CD8-positive, alpha-beta memory T cell (primary cell): ENCODE measurements around the gene NOC2L. TPM values are rescaled to one million over a fixed set of nuclear protein-coding genes. Genes with fewer than 3 reads are reported as not detected.

Source experiments
- CTCF ChIA-PET: fragments of 350-600 bp; sonication (Branson Sonifier 250); formaldehyde crosslinking; loops from one replicate; lab custom pipeline; 2021; ENCODE audit warnings: antibody characterized with exemption; lab: Charles Lee
- POLR2A ChIA-PET: fragments of 350-600 bp; sonication (Branson Sonifier 250); formaldehyde crosslinking; loops from one replicate; lab custom pipeline; 2021; ENCODE audit warnings: antibody characterized with exemption; lab: Charles Lee
- DNase-seq, 5 donors: peaks; one replicate each; pipeline versions ENCODE4 v3.0.0 to v3.0.0-alpha.2; 2020 to 2022; ENCODE audit warnings: mixed read lengths in 1 of 5
- H3K27ac ChIP-seq: one replicate; pipeline ENCODE4 v1.7.0; 2013; ENCODE audit warnings: low read depth, mild to moderate bottlenecking, low read length, moderate library complexity
- H3K27me3 ChIP-seq: 2 replicates; pipeline ENCODE4 v1.7.0; 2013; ENCODE audit warnings: low read length, mild to moderate bottlenecking; ENCODE audit not compliant: insufficient read depth, poor library complexity, severe bottlenecking
- H3K36me3 ChIP-seq: 2 replicates; pipeline ENCODE4 v1.7.0; 2013; ENCODE audit warnings: mild to moderate bottlenecking, low read length, moderate library complexity; ENCODE audit not compliant: insufficient read depth
- H3K4me1 ChIP-seq: 2 replicates; pipeline ENCODE4 v1.7.0; 2013; ENCODE audit warnings: mild to moderate bottlenecking, low read length, moderate library complexity; ENCODE audit not compliant: insufficient read depth
- H3K4me3 ChIP-seq: 2 replicates; pipeline ENCODE4 v1.7.0; 2013; ENCODE audit warnings: mild to moderate bottlenecking, low read length
- H3K9me3 ChIP-seq: 2 replicates; pipeline ENCODE4 v1.7.0; 2013; ENCODE audit warnings: mild to moderate bottlenecking, low read length
- H3K27ac Mint-ChIP-seq, 8 donors: one replicate each; pipeline ENCODE4 v1.8.0; 2020 to 2021; ENCODE audit warnings: mixed read lengths in 8 of 8, mild to moderate bottlenecking in 6 of 8, inconsistent platforms in 3 of 8, moderate library complexity in 3 of 8
- H3K27me3 Mint-ChIP-seq, 2 donors: one replicate each; pipeline ENCODE4 v1.8.0; 2020 to 2021; ENCODE audit warnings: mixed read lengths in 2 of 2, mild to moderate bottlenecking in 1 of 2, moderate library complexity in 1 of 2
- H3K36me3 Mint-ChIP-seq, 3 donors: one replicate each; pipeline ENCODE4 v1.8.0; 2020 to 2021; ENCODE audit warnings: mixed read lengths in 3 of 3, inconsistent platforms in 1 of 3, mild to moderate bottlenecking in 1 of 3
- H3K4me1 Mint-ChIP-seq, 3 donors: one replicate each; pipeline ENCODE4 v1.8.0; 2020 to 2021; ENCODE audit warnings: mixed read lengths in 3 of 3, inconsistent platforms in 1 of 3, mild to moderate bottlenecking in 1 of 3
- H3K4me3 Mint-ChIP-seq, 7 donors: one replicate each; pipeline ENCODE4 v1.8.0; 2020 to 2021; ENCODE audit warnings: mixed read lengths in 7 of 7, mild to moderate bottlenecking in 6 of 7, moderate library complexity in 4 of 7, inconsistent platforms in 2 of 7
- H3K9me3 Mint-ChIP-seq, 5 donors: one replicate each; pipeline ENCODE4 v1.8.0; 2020 to 2022; ENCODE audit warnings: mixed read lengths in 5 of 5, mild to moderate bottlenecking in 3 of 5, moderate library complexity in 2 of 5, inconsistent platforms in 1 of 5
- polyA plus RNA-seq: library from polyadenylated mRNA; unstranded; fragments of 300-500 nt; fragmentation: Illumina TruSeq; gene quantifications from one replicate; pipeline ENCODE4 v1.2.3, GENCODE V29; 2021
- total RNA-seq, 2 experiments: library from RNA; stranded (reverse); gene quantifications; one replicate each; pipeline ENCODE4 v1.2.3, GENCODE V29; 2021

The NOC2L gene
- total and polyA plus RNA-seq, 3 experiments from 2014 or later: 72.3 to 187 (median 175) TPM

DNA sequence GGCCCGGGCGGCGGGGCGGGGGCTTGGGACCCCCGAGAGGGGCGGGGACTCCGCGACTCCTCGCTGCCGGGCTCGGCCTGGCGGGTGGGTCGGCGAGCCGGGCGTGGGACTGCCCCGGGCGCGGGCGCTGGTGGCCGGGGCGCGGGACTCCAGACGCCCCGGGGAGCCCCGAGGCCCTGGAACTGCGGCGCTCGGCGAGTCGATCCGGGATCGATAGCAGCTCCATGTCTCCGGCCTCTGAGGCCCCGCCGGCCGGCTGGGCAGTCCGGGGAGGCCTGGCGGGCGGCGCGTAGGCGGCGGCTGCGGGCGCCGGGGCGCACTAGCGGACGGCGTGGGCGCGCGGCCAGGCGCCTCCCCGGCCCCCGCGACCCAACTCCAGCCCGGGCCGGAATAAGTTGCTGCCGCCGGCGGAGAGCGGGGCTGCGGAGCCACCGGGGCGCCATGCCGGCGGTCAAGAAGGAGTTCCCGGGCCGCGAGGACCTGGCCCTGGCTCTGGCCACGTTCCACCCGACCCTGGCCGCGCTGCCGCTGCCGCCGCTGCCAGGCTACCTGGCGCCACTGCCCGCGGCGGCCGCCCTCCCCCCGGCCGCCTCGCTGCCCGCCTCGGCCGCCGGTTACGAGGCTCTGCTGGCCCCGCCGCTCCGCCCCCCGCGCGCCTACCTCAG is 34.9 kb downstream of the NOC2L start:
- no peaks in the 10 kb centered on the region for H3K9me3 ChIP-seq
- Mint-ChIP-seq H3K9me3 (no peaks in the 10 kb centered on the region), H3K4me1 (peaks cover 13 to 30% (median 16%) of the 10 kb centered on the region in 3 donors), H3K27me3 (peaks cover 18 to 50% of the 10 kb centered on the region in 2 donors), H3K27ac (no peak overlapping the region), H3K36me3 (no peaks in the 10 kb centered on the region), H3K4me3 (no peak overlapping the region)
- H3K27ac ChIP-seq: no peak overlapping the region
- ChIA-PET CTCF (no interaction called here), POLR2A (no interaction called here)
- peaks cover 48% of the 10 kb centered on the region for H3K27me3 ChIP-seq
- no peak for DNase-seq
- no peaks in the 10 kb centered on the region for H3K36me3 ChIP-seq
- H3K4me3 ChIP-seq: no peak overlapping the region
- peaks cover 30% of the 10 kb centered on the region for H3K4me1 ChIP-seq

DNA sequence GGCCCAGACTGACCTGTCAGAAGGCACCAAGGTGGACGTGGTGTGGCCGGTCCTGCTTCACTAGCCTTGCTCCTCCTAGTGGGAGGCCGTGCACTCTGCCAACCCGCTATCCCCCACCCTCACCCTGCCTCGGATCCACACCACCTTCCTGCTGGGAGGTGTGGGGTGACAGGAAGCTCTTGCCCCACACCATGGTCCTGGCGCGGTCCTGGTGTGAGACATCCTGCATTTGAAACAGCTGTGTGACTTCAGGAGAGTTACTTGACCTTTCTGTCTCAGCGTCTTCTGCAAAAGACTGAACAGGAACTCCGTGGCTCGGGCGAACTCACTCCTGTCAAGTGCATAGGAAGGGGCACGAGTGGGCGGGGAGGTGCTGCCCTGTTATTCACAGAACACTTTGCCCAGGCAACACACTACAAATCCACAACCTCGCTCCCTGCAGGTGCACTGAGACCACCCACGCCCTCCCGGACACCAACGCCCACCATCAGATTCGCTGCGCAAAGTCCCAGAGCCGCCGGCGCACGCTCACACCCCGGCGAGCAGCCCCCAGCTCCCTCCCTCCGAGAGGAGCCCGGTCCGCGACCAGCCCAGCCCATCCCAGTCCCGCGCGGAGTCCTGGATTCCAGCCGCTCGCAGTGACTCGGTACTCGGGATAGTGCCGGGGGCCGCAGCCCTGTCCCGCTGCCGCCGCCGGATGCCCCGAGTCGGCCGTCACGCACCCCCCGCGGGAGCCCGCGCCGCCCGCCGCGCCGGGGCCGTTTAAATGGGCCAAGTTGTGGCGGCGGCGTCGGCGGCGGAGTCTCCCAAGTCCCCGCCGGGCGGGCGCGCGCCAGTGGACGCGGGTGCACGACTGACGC is 35.7 kb downstream of the NOC2L start, which contains the start of gene SAMD11:
SAMD11 (plus strand) TSS at position 793 of the 860 bp plus-strand sequence. CDS start 509 bp downstream, outside the sequence.
- H3K27ac Mint-ChIP-seq: peak within 1 kb of the TSS in 1 of 8 donors; percentile 82
- H3K4me1 ChIP-seq: peaks cover 30% of the 10 kb centered on the region
- H3K27ac ChIP-seq: no peak within 1 kb of the TSS
- H3K36me3 Mint-ChIP-seq: no peaks in the 10 kb centered on the region
- DNase-seq: peak; percentile 49 to 79 (median 59)
- peaks cover 48% of the 10 kb centered on the region for H3K27me3 ChIP-seq
- no peaks in the 10 kb centered on the region for H3K36me3 ChIP-seq
- H3K4me3 ChIP-seq: peak within 1 kb of the TSS; percentile 61
- CTCF ChIA-PET: interaction anchor here (1.3 kb wide), 1 partner anchor 17 kb away, joined by 3 read pairs; no protein-coding TSS in a partner anchor
- H3K9me3 Mint-ChIP-seq: no peaks in the 10 kb centered on the region
- peaks cover 18 to 54% of the 10 kb centered on the region in 2 donors for H3K27me3 Mint-ChIP-seq
- H3K4me3 Mint-ChIP-seq: peak within 1 kb of the TSS; percentile 76 to 92 (median 83)
- H3K9me3 ChIP-seq: no peaks in the 10 kb centered on the region
- peaks cover 13 to 30% (median 16%) of the 10 kb centered on the region in 3 donors for H3K4me1 Mint-ChIP-seq
- POLR2A ChIA-PET: no interaction called here

DNA sequence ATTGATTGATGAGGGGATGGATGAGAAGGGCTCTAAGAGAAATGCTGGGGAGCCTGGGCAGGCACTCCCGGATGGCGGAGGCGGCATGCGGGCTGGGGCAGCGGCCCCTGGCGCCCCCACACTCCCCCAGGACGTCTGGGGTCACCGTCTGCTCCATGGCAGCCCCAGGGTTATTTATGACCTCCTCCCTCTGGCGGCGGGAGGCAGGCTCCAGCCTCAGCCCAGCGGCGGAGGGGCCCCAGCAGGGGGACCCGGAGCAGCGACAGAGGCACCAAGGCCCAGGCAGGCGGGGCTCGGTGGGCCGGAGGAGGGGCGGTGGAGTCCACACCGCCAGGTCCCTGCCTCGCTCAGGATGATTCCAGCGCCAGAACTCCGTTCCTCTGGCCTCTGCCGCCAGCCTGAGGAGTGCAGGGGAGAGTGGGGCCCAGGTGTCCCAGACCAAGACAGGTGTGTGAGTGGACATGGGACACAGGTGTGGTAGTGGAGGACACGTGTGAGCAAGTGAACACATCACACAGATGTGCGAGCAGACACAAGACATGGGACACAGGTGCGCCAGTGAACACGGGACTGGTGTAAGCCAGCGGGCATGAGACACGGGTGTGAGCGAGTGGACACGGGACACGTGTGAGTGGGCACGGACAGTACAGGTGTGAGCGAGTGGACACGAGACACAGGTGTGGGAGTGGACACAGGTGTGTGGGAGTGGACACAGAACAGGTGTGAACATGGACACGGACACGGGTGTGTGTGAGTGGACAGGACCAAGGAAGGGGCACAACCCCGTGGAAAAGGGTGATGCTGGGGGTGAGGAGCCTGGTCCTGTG is 37.8 kb downstream of the NOC2L start:
- peak in 2 of 5 donors; percentile 31 for DNase-seq
- Mint-ChIP-seq H3K9me3 (no peaks in the 10 kb centered on the region), H3K36me3 (no peaks in the 10 kb centered on the region), H3K4me3 (peak overlapping the region in 5 of 7 donors; percentile 36 to 77 (median 48)), H3K27ac (peak overlapping the region in 2 of 8 donors; percentile 32 to 65), H3K4me1 (peaks cover 12 to 28% (median 16%) of the 10 kb centered on the region in 3 donors), H3K27me3 (peaks cover 16 to 57% of the 10 kb centered on the region in 2 donors)
- ChIA-PET POLR2A (no interaction called here), CTCF (no interaction called here)
- Histone ChIP-seq H3K27me3 (peaks cover 43% of the 10 kb centered on the region), H3K9me3 (no peaks in the 10 kb centered on the region), H3K4me3 (no peak overlapping the region), H3K36me3 (no peaks in the 10 kb centered on the region), H3K4me1 (peaks cover 30% of the 10 kb centered on the region), H3K27ac (no peak overlapping the region)

DNA sequence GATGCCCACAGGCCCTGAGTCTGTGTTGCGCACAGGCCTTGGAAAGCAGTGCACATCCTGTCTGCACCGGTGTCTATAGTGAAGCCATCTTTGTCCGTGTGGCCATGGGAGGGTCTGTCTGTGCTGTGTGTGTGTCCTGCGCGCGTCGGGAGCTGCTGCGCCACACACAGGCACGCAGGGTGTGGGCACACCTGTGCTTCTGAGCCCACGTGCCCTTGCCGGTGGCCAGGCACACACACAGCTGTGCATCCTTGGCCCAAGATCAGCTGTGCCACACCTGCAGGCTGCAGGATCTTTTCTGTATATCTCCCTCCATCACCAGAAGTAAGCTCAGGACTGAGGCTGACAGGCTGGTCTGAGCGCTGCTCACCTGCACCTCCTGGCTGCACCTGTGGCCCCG is 38.5 kb downstream of the NOC2L start:
- CTCF ChIA-PET: no interaction called here
- POLR2A ChIA-PET: no interaction called here
- DNase-seq: no peak

DNA sequence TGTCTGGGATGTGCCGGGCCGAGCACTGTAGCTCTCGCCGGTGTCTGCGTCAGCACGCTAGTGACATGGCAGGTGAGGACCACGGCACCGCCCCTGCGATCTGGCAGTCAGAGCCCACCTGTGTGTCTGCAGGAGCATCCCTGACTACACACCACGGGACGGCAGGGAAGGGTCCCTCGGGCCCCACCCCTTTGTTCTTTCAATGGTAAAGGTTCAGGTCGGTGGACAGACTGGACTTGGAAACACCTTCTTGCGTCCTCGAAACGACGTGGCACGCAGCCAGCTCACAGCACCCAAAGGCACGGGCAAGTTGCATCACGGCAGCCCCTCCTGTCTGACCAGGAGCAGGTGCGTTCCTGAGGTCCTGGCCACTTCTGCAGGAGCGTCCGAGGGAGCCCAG is 39.0 kb downstream of the NOC2L start:
- POLR2A ChIA-PET: no interaction called here

More for the DNA sequence above, 38.5 kb downstream of the NOC2L start:
- H3K36me3 ChIP-seq: no peaks in the 10 kb centered on the region
- H3K4me3 ChIP-seq: no peak overlapping the region
- Mint-ChIP-seq H3K4me3 (peak overlapping the region in 4 of 7 donors; percentile 15 to 48 (median 44)), H3K4me1 (peaks cover 11 to 22% (median 16%) of the 10 kb centered on the region in 3 donors), H3K27me3 (peaks cover 12 to 54% of the 10 kb centered on the region in 2 donors), H3K27ac (peak overlapping the region in 1 of 8 donors; percentile 65), H3K36me3 (no peaks in the 10 kb centered on the region), H3K9me3 (no peaks in the 10 kb centered on the region)
- H3K4me1 ChIP-seq: peaks cover 25% of the 10 kb centered on the region
- H3K27ac ChIP-seq: no peak overlapping the region
- H3K27me3 ChIP-seq: peaks cover 36% of the 10 kb centered on the region
- no peaks in the 10 kb centered on the region for H3K9me3 ChIP-seq

DNA sequence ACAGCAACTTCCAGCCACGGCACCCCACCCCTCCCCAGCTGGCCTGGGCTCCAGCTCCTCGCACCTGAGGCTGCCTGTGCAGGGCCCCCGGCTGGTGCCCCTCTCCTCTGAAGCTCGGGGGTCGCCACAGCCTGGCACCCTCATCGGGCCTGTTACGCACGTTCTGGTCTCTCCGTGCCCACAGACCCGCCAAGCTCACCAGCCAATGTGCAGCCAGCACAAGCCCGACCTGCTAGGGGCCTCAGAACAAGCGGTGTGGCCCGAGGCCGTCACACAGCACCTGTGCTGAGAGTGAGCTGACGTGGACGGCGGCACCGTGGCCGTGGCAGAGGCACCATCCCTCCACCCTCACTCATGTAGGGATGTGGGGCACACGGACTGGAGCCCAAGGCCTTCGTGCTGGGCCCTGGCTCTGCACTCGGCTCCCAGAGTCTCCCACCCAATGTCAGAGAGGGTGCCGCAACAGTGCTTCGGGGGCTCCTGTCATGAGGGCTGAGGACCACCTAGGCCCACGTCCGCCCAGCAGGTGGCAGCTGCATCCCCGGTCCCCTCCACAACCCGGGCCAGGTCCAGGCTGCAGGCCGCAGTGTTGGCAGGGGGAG is 39.7 kb downstream of the NOC2L start:
- H3K4me1 Mint-ChIP-seq: peaks cover 11 to 22% (median 16%) of the 10 kb centered on the region in 3 donors
- H3K4me1 ChIP-seq: peaks cover 25% of the 10 kb centered on the region
- no peak overlapping the region for H3K27ac Mint-ChIP-seq
- peaks cover 14 to 54% of the 10 kb centered on the region in 2 donors for H3K27me3 Mint-ChIP-seq
- H3K9me3 Mint-ChIP-seq: peaks cover 0 to 2% (median 0%) of the 10 kb centered on the region in 5 donors
- no peaks in the 10 kb centered on the region for H3K9me3 ChIP-seq
- H3K36me3 Mint-ChIP-seq: no peaks in the 10 kb centered on the region
- no peak overlapping the region for H3K4me3 Mint-ChIP-seq
- CTCF ChIA-PET: no interaction called here
- DNase-seq: no peak
- H3K36me3 ChIP-seq: no peaks in the 10 kb centered on the region
- H3K4me3 ChIP-seq: no peak overlapping the region
- POLR2A ChIA-PET: no interaction called here
- H3K27ac ChIP-seq: no peak overlapping the region
- peaks cover 35% of the 10 kb centered on the region for H3K27me3 ChIP-seq

More for the DNA sequence above, 39.0 kb downstream of the NOC2L start:
- no peak overlapping the region for H3K27ac ChIP-seq
- no peaks in the 10 kb centered on the region for H3K36me3 ChIP-seq
- Mint-ChIP-seq H3K9me3 (peaks cover 0 to 1% (median 0%) of the 10 kb centered on the region in 5 donors), H3K27me3 (peaks cover 14 to 54% of the 10 kb centered on the region in 2 donors), H3K36me3 (no peaks in the 10 kb centered on the region), H3K27ac (no peak overlapping the region), H3K4me1 (peaks cover 11 to 22% (median 16%) of the 10 kb centered on the region in 3 donors), H3K4me3 (no peak overlapping the region)
- H3K4me3 ChIP-seq: no peak overlapping the region
- H3K27me3 ChIP-seq: peaks cover 35% of the 10 kb centered on the region
- DNase-seq: no peak
- CTCF ChIA-PET: no interaction called here
- H3K4me1 ChIP-seq: peaks cover 25% of the 10 kb centered on the region
- no peaks in the 10 kb centered on the region for H3K9me3 ChIP-seq

DNA sequence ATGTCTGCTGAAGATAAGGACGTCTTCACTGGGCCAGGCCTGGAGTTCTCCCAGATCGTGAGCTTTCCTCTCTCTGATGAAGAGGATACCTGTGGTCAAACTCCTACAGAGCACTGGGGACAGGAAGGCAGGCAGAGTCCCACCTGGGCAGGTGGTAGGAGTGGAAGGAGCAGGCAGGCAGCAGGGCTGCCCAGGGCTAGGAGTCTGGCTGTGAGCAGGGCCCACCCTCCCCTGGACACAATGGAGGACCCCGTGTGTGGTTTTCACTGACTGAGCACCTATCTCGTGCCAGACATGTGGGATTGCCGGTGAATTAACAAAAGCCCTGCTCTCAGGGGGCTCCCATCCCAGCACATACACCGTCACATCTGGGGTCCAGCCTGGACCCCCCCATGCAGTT is 40.2 kb downstream of the NOC2L start:
- Histone ChIP-seq H3K36me3 (no peaks in the 10 kb centered on the region), H3K9me3 (no peaks in the 10 kb centered on the region), H3K4me3 (no peak overlapping the region), H3K27ac (no peak overlapping the region), H3K4me1 (peaks cover 25% of the 10 kb centered on the region), H3K27me3 (peaks cover 35% of the 10 kb centered on the region)
- H3K9me3 Mint-ChIP-seq: peaks cover 0 to 2% (median 0%) of the 10 kb centered on the region in 5 donors
- peaks cover 11 to 22% (median 16%) of the 10 kb centered on the region in 3 donors for H3K4me1 Mint-ChIP-seq
- DNase-seq: no peak
- no peak overlapping the region for H3K4me3 Mint-ChIP-seq
- CTCF ChIA-PET: no interaction called here
- H3K27me3 Mint-ChIP-seq: peaks cover 14 to 54% of the 10 kb centered on the region in 2 donors
- H3K36me3 Mint-ChIP-seq: no peaks in the 10 kb centered on the region
- POLR2A ChIA-PET: no interaction called here
- no peak overlapping the region for H3K27ac Mint-ChIP-seq
